Hepatocyte (in vitro differentiated cells): ENCODE data around the gene RAET1L.

Experiments used
- CTCF ChIP-seq: fragments of 200-600 bp; sonication (generic); IDR thresholded peaks from 2 replicates; pipeline ENCODE4 v1.5.1; 2016; ENCODE audit warnings: antibody characterized with exemption, mild to moderate bottlenecking; ENCODE audit not compliant: poor library complexity
- EZH2 ChIP-seq: fragments of 200-600 bp; sonication (generic); IDR thresholded peaks from 2 replicates; pipeline ENCODE4 v1.6.1; 2016; ENCODE audit warnings: antibody characterized with exemption, mild to moderate bottlenecking, borderline replicate concordance
- EZH2phosphoT487 ChIP-seq: fragments of 200-600 bp; sonication (generic); IDR thresholded peaks from one replicate; pipeline ENCODE4 v1.6.1; 2018; ENCODE audit warnings: antibody characterized with exemption, mild to moderate bottlenecking, low read depth, moderate library complexity; ENCODE audit not compliant: unreplicated experiment, severe bottlenecking

- TF ChIP-seq CTCF (no peak), EZH2phosphoT487 (no peak), EZH2 (no peak)
Observed at GRCh38 chr6:149985481-149985937, 39.8 kb downstream of the RAET1L start.
